Stimulated activated CD8-positive, alpha-beta memory T cell treated with anti-CD3 and anti-CD28 coated beads, Interleukin-7, amount 100 ng/mL, for 24 hours (primary cell): ENCODE results near the gene NMNAT3.
"Not testable (repeated sequence)": the region's sequence is repeated elsewhere in the genome, so short reads cannot be mapped to it uniquely, and the experiment has no call there.

Experiments
- DNase-seq: peaks from one replicate; pipeline ENCODE4 v3.0.0-alpha.2; 2020; ENCODE audit warnings: low read depth

The NMNAT3 gene

GRCh38 chr3:139636511-139636910 is 41.3 kb downstream of the NMNAT3 start:
- no peak for DNase-seq

GRCh38 chr3:139634111-139634635 is 43.6 kb downstream of the NMNAT3 start:
- DNase-seq: no peak

GRCh38 chr3:139633511-139633910 is 44.3 kb downstream of the NMNAT3 start:
- no peak for DNase-seq

- DNase-seq: no peak
Measured at GRCh38 chr3:139630542-139630941, 47.2 kb downstream of the NMNAT3 start.

- no peak for DNase-seq
Measured at GRCh38 chr3:139629033-139629432, 48.7 kb downstream of the NMNAT3 start.

- no peak for DNase-seq
Measured at GRCh38 chr3:139627759-139628158, 50.0 kb downstream of the NMNAT3 start.

GRCh38 chr3:139620438-139620837 is 57.3 kb downstream of the NMNAT3 start:
- DNase-seq: no peak

- DNase-seq: no peak
Measured at GRCh38 chr3:139619484-139619883, 58.3 kb downstream of the NMNAT3 start.

GRCh38 chr3:139617672-139618268 is 60.0 kb downstream of the NMNAT3 start:
- DNase-seq: no peak

- DNase-seq: no peak
Measured at GRCh38 chr3:139611528-139611927, 66.2 kb downstream of the NMNAT3 start.

- no peak for DNase-seq
Measured at GRCh38 chr3:139610886-139611285, 66.9 kb downstream of the NMNAT3 start.

- no peak for DNase-seq
Measured at GRCh38 chr3:139608924-139609323, 68.8 kb downstream of the NMNAT3 start.

GRCh38 chr3:139608108-139608380 is 69.7 kb downstream of the NMNAT3 start:
- no peak for DNase-seq

GRCh38 chr3:139607257-139608107 is 70.3 kb downstream of the NMNAT3 start:
- DNase-seq: no peak

GRCh38 chr3:139602003-139602402 is 75.8 kb downstream of the NMNAT3 start:
- no peak for DNase-seq

- no peak for DNase-seq
Measured at GRCh38 chr3:139601191-139601961, 76.4 kb downstream of the NMNAT3 start.

GRCh38 chr3:139597947-139598346 is 79.8 kb downstream of the NMNAT3 start:
- no peak for DNase-seq

- DNase-seq: not testable (repeated sequence)
Measured at GRCh38 chr3:139591186-139591585, 86.6 kb downstream of the NMNAT3 start.

GRCh38 chr3:139588450-139588849 is 89.3 kb downstream of the NMNAT3 start:
- no peak for DNase-seq

- DNase-seq: no peak
Measured at GRCh38 chr3:139587797-139588196, 90.0 kb downstream of the NMNAT3 start.

GRCh38 chr3:139586420-139587017 is 91.3 kb downstream of the NMNAT3 start:
- DNase-seq: no peak

- no peak for DNase-seq
Measured at GRCh38 chr3:139585820-139586219, 92.0 kb downstream of the NMNAT3 start.
